ENCODE data around the gene LIPA.

The LIPA gene

DNA sequence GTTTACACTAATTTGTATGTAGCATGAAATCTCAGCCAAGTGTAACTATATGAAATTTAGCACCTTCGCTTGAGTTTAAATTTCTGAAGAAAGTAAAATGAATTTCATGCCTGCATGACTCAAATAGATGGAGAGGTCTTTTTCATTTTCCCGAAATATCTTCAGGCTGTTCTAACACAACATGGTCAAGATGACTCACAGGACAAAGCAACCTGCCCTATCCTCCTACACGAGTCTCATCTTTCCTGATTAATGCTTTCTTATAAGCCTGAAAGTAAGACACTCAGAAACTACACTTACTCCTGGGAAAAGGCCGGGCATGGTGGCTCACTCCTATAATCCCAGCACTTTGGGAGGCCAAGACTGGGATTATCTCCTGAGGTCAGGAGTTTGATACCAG, 85.7 kb downstream of the LIPA start:
- TF ChIP-seq POLR2A (IDR thresholded peaks at IDR 0.05; ENCODE audit: low read depth, low read length): no peak
- DNase-seq (ENCODE audit: insufficient read length, low spot score) (no peak), FAIRE-seq (no peak)

DNA sequence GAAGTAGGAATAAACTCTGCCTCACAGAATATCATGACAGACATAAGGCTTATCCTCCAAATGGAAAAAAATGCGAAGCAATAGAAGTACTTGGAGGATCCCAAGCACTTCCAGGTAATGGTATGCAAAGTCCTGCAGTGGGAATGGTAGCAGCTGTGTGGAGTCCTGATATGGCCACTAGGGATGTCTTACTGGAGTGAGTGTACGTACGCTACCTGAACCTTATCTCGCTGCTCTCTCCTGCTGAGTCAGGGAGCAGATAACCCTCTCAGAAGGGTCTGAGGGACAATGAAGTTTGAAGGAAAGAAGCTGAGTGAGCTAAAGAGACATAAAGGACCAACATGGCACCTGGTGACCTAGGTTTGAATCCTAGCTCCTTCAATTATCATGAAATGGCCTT, 86.7 kb downstream of the LIPA start:
- TF ChIP-seq POLR2A (IDR thresholded peaks at IDR 0.05; ENCODE audit: low read depth, low read length): no peak
- FAIRE-seq: no peak
- DNase-seq (ENCODE audit: insufficient read length, low spot score): no peak

DNA sequence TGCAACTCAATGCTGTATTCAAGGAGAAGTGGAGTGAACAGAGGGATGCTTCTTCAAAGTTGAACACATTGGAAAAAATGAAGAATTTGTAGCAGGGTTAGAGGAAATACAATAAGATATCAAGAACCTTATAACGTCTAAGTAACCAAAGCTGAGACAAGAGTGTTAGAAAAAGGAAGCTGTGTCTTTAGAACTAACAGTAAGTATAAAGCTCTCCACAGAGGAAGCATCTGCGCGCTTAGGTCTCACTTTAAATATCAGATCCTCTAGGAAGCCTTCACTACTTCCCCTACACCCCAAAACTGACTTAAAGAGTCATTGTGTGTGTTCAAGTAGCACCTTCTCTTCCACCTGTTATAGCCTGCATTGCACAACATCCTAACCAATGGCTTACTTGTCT, 87.5 kb downstream of the LIPA start:
- DNase-seq (ENCODE audit: insufficient read length, low spot score) (no peak), FAIRE-seq (no peak)
- no peak for TF ChIP-seq POLR2A (IDR thresholded peaks at IDR 0.05; ENCODE audit: low read depth, low read length)

All from H54 (cell line).